CD4-positive, alpha-beta T cell treated with Interleukin-12 subunit alpha and Interleukin-12 subunit beta, for 1 hour (primary cell): ENCODE measurements around the gene STPG2.

Experiments
- DNase-seq: peaks from one replicate; pipeline ENCODE4 v3.0.0-alpha.2; 2020

Gene STPG2

GRCh38 chr4:98143001-98143899 lies at the start of gene STPG2:
STPG2 (minus strand) TSS chr4:98143476.
- peak; percentile 94 for DNase-seq

- DNase-seq = no peak
Observed at GRCh38 chr4:98185279-98185678, 42.0 kb upstream of the STPG2 start.

GRCh38 chr4:98181809-98182208 lies 38.5 kb upstream of the STPG2 start:
- DNase-seq = no peak

- no peak for DNase-seq
Observed at GRCh38 chr4:98179951-98180350, 36.7 kb upstream of the STPG2 start.

GRCh38 chr4:98176531-98176930 lies 33.3 kb upstream of the STPG2 start:
- no peak for DNase-seq

GRCh38 chr4:98170035-98170434 lies 26.8 kb upstream of the STPG2 start:
- no peak for DNase-seq

- DNase-seq = no peak
Observed at GRCh38 chr4:98166731-98167041, 23.4 kb upstream of the STPG2 start.

GRCh38 chr4:98166025-98166730 lies 22.9 kb upstream of the STPG2 start:
- no peak for DNase-seq

- no peak for DNase-seq
Observed at GRCh38 chr4:98162696-98163095, 19.4 kb upstream of the STPG2 start.

- no peak for DNase-seq
Observed at GRCh38 chr4:98151145-98151924, 8.1 kb upstream of the STPG2 start.

- no peak for DNase-seq
Observed at GRCh38 chr4:98150092-98150761, 7.0 kb upstream of the STPG2 start.

GRCh38 chr4:98148856-98149255 lies 5.6 kb upstream of the STPG2 start:
- no peak for DNase-seq

- no peak for DNase-seq
Observed at GRCh38 chr4:98126141-98126540, 17.1 kb downstream of the STPG2 start.

- DNase-seq = no peak
Observed at GRCh38 chr4:98125585-98125984, 17.7 kb downstream of the STPG2 start.

- DNase-seq = no peak
Observed at GRCh38 chr4:98117363-98117762, 25.9 kb downstream of the STPG2 start.

- DNase-seq = no peak
Observed at GRCh38 chr4:98113012-98113411, 30.3 kb downstream of the STPG2 start.

- no peak for DNase-seq
Observed at GRCh38 chr4:98110929-98111328, 32.3 kb downstream of the STPG2 start.

- DNase-seq = no peak
Observed at GRCh38 chr4:98110214-98110613, 33.1 kb downstream of the STPG2 start.

GRCh38 chr4:98102660-98103059 lies 40.6 kb downstream of the STPG2 start:
- DNase-seq = no peak

- DNase-seq = no peak
Observed at GRCh38 chr4:98101988-98102387, 41.3 kb downstream of the STPG2 start.

- no peak for DNase-seq
Observed at GRCh38 chr4:98098764-98099163, 44.5 kb downstream of the STPG2 start.

- DNase-seq = no peak
Observed at GRCh38 chr4:98094118-98094517, 49.2 kb downstream of the STPG2 start.

- DNase-seq = no peak
Observed at GRCh38 chr4:98093662-98094061, 49.6 kb downstream of the STPG2 start.
